BLaER1 treated with 17β-estradiol and CSF1 and Interleukin-3, amounts not matched to agents 10 nM and 100 nM (cell line): ENCODE data around the gene SMIM15.

Source experiments
- H3K27ac ChIP-seq, 11 experiments: shearing (Covaris generic); formaldehyde crosslinking; 2 replicates each; pipeline ENCODE4 v1.8.1; 2022
- H3K27me3 ChIP-seq, 11 experiments: shearing (Covaris generic); formaldehyde crosslinking; 2 replicates each; pipeline ENCODE4 v1.8.1; 2022
- H3K36me3 ChIP-seq, 11 experiments: shearing (Covaris generic); formaldehyde crosslinking; 2 replicates each; pipeline ENCODE4 v1.8.1; 2022
- H3K4me1 ChIP-seq, 10 experiments: shearing (Covaris generic); formaldehyde crosslinking; 2 replicates each; pipeline ENCODE4 v1.8.1; 2022
- H3K4me2 ChIP-seq, 11 experiments: shearing (Covaris generic); formaldehyde crosslinking; 2 replicates each; pipeline ENCODE4 v1.8.1; 2022
- H3K4me3 ChIP-seq, 10 experiments: shearing (Covaris generic); formaldehyde crosslinking; 2 replicates each; pipeline ENCODE4 v1.8.1; 2022
- H3K9ac ChIP-seq, 11 experiments: shearing (Covaris generic); formaldehyde crosslinking; 2 replicates each; pipeline ENCODE4 v1.8.1; 2022
- H3K9me3 ChIP-seq, 11 experiments: shearing (Covaris generic); formaldehyde crosslinking; replicated peaks in 1 of 11; 2 replicates each; pipeline ENCODE4 v1.8.1; 2022
- H4K20me1 ChIP-seq, 11 experiments: shearing (Covaris generic); formaldehyde crosslinking; 2 replicates each; pipeline ENCODE4 v1.8.1; 2022
- Cebpa-rat ChIP-seq, 11 experiments: shearing (Covaris generic); IDR thresholded peaks; 2 replicates each; pipeline ENCODE4 v1.8.1; 2022

SMIM15 gene

GRCh38 chr5:61186634-61187033, 24.4 kb upstream of the SMIM15 start:
- H3K9me3 ChIP-seq = peaks cover 4 to 28% (median 17%) of the 10 kb centered on the region in 11 experiments; a peak in 18 of 22 replicates

GRCh38 chr5:61184708-61185107, 22.4 kb upstream of the SMIM15 start:
- Histone ChIP-seq H3K4me1 (peaks cover 15 to 40% (median 24%) of the 10 kb centered on the region in 10 experiments), H3K9ac (no peak overlapping the region), H3K27me3 (no peaks in the 10 kb centered on the region), H4K20me1 (no peaks in the 10 kb centered on the region), H3K9me3 (peaks cover 4 to 25% (median 17%) of the 10 kb centered on the region in 11 experiments; a peak in 16 of 22 replicates), H3K4me3 (no peak overlapping the region), H3K36me3 (no peaks in the 10 kb centered on the region), H3K4me2 (no peak overlapping the region), H3K27ac (no peak overlapping the region)
- no peak for TF ChIP-seq Cebpa-rat (IDR thresholded peaks at IDR 0.05)

More at GRCh38 chr5:61186634-61187033, 24.4 kb upstream of the SMIM15 start:
- no peak overlapping the region for H3K4me3 ChIP-seq
- H3K9ac ChIP-seq = no peak overlapping the region
- no peaks in the 10 kb centered on the region for H4K20me1 ChIP-seq
- H3K36me3 ChIP-seq = no peaks in the 10 kb centered on the region
- no peaks in the 10 kb centered on the region for H3K27me3 ChIP-seq
- peak overlapping the region in 9 of 11 experiments; percentile 17 to 54 (median 35); a peak in 16 of 22 replicates for H3K4me2 ChIP-seq
- TF ChIP-seq Cebpa-rat (IDR thresholded peaks at IDR 0.05) = no peak
- peaks cover 7 to 26% (median 13%) of the 10 kb centered on the region in 10 experiments; a peak in 19 of 20 replicates for H3K4me1 ChIP-seq
- H3K27ac ChIP-seq = no peak overlapping the region

- H3K9me3 ChIP-seq = peaks cover 4 to 21% (median 13%) of the 10 kb centered on the region in 11 experiments; a peak in 16 of 22 replicates
- H3K27me3 ChIP-seq = no peaks in the 10 kb centered on the region
- H4K20me1 ChIP-seq = no peaks in the 10 kb centered on the region
- no peak overlapping the region for H3K4me2 ChIP-seq
- H3K27ac ChIP-seq = no peak overlapping the region
- peaks cover 15 to 42% (median 24%) of the 10 kb centered on the region in 10 experiments for H3K4me1 ChIP-seq
- H3K4me3 ChIP-seq = no peak overlapping the region
- H3K36me3 ChIP-seq = no peaks in the 10 kb centered on the region
- no peak overlapping the region for H3K9ac ChIP-seq
- no peak for TF ChIP-seq Cebpa-rat (IDR thresholded peaks at IDR 0.05)
Observed at GRCh38 chr5:61183538-61183937, 21.3 kb upstream of the SMIM15 start.

- Histone ChIP-seq H3K27ac (peak overlapping the region in 2 of 11 experiments; percentile 13 to 18; a peak in 1 of 22 replicates), H3K9ac (no peak overlapping the region), H3K4me1 (peaks cover 22 to 46% (median 30%) of the 10 kb centered on the region in 10 experiments), H3K4me3 (no peak overlapping the region), H3K4me2 (peak overlapping the region in 4 of 11 experiments; percentile 17 to 66 (median 28); a peak in 5 of 22 replicates), H3K27me3 (no peaks in the 10 kb centered on the region), H3K36me3 (no peaks in the 10 kb centered on the region), H4K20me1 (no peaks in the 10 kb centered on the region), H3K9me3 (peaks cover 4 to 10% (median 8%) of the 10 kb centered on the region in 11 experiments; a peak in 12 of 22 replicates)
- TF ChIP-seq Cebpa-rat (IDR thresholded peaks at IDR 0.05) = no peak
Observed at GRCh38 chr5:61182449-61182848, 20.2 kb upstream of the SMIM15 start.

- Histone ChIP-seq H3K4me2 (peak overlapping the region; percentile 34 to 77 (median 64); a peak in 21 of 22 replicates), H3K36me3 (no peaks in the 10 kb centered on the region), H3K27me3 (no peaks in the 10 kb centered on the region), H3K4me1 (peaks cover 12 to 51% (median 19%) of the 10 kb centered on the region in 10 experiments), H3K9ac (peak overlapping the region in 1 of 11 experiments; percentile 1; a peak in 2 of 22 replicates), H3K9me3 (peaks cover 0 to 7% (median 0%) of the 10 kb centered on the region in 11 experiments; a peak in 2 of 22 replicates), H4K20me1 (no peaks in the 10 kb centered on the region), H3K27ac (0 out of 22 replicates have a peak overlapping the region, but pooled peaks of 1 of the 11 experiments have one; percentile 16), H3K4me3 (peak overlapping the region in 1 of 10 experiments; percentile 8; a peak in 4 of 20 replicates)
- no peak for TF ChIP-seq Cebpa-rat (IDR thresholded peaks at IDR 0.05)
Observed at GRCh38 chr5:61180886-61181285, 18.6 kb upstream of the SMIM15 start.

GRCh38 chr5:61178702-61179101, 16.4 kb upstream of the SMIM15 start:
- Histone ChIP-seq H3K36me3 (no peaks in the 10 kb centered on the region), H3K27ac (no peak overlapping the region), H4K20me1 (no peaks in the 10 kb centered on the region), H3K9ac (no peak overlapping the region), H3K4me3 (no peak overlapping the region), H3K9me3 (peaks cover 0 to 7% (median 0%) of the 10 kb centered on the region in 11 experiments; a peak in 2 of 22 replicates), H3K27me3 (no peaks in the 10 kb centered on the region), H3K4me1 (peaks cover 12 to 51% (median 19%) of the 10 kb centered on the region in 10 experiments), H3K4me2 (peak overlapping the region in 1 of 11 experiments; percentile 63; a peak in 1 of 22 replicates)
- TF ChIP-seq Cebpa-rat (IDR thresholded peaks at IDR 0.05) = no peak

- H4K20me1 ChIP-seq = no peaks in the 10 kb centered on the region
- no peaks in the 10 kb centered on the region for H3K36me3 ChIP-seq
- no peak overlapping the region for H3K9ac ChIP-seq
- peaks cover 0 to 7% (median 0%) of the 10 kb centered on the region in 11 experiments; a peak in 2 of 22 replicates for H3K9me3 ChIP-seq
- peak overlapping the region; percentile 0 to 73 (median 32); a peak in 15 of 22 replicates for H3K4me2 ChIP-seq
- H3K27ac ChIP-seq = no peak overlapping the region
- H3K27me3 ChIP-seq = no peaks in the 10 kb centered on the region
- peaks cover 12 to 46% (median 19%) of the 10 kb centered on the region in 10 experiments for H3K4me1 ChIP-seq
- no peak for TF ChIP-seq Cebpa-rat (IDR thresholded peaks at IDR 0.05)
- H3K4me3 ChIP-seq = no peak overlapping the region
Observed at GRCh38 chr5:61177716-61178115, 15.4 kb upstream of the SMIM15 start.

- Histone ChIP-seq H3K4me1 (peaks cover 12 to 40% (median 18%) of the 10 kb centered on the region in 10 experiments), H4K20me1 (no peaks in the 10 kb centered on the region), H3K27me3 (no peaks in the 10 kb centered on the region), H3K9me3 (peaks cover 0 to 7% (median 0%) of the 10 kb centered on the region in 11 experiments; a peak in 2 of 22 replicates), H3K27ac (no peak overlapping the region), H3K4me2 (peak overlapping the region in 4 of 11 experiments; percentile 14 to 73 (median 48); a peak in 5 of 22 replicates), H3K9ac (no peak overlapping the region), H3K4me3 (no peak overlapping the region), H3K36me3 (no peaks in the 10 kb centered on the region)
- no peak for TF ChIP-seq Cebpa-rat (IDR thresholded peaks at IDR 0.05)
Observed at GRCh38 chr5:61177070-61177469, 14.8 kb upstream of the SMIM15 start.

- H3K9ac ChIP-seq = no peak overlapping the region
- H3K36me3 ChIP-seq = no peaks in the 10 kb centered on the region
- H3K9me3 ChIP-seq = peaks cover 0 to 7% (median 0%) of the 10 kb centered on the region in 11 experiments; a peak in 2 of 22 replicates
- peaks cover 12 to 35% (median 18%) of the 10 kb centered on the region in 10 experiments for H3K4me1 ChIP-seq
- peak overlapping the region in 1 of 11 experiments; percentile 12; a peak in 1 of 22 replicates for H3K4me2 ChIP-seq
- TF ChIP-seq Cebpa-rat (IDR thresholded peaks at IDR 0.05) = no peak
- H4K20me1 ChIP-seq = no peaks in the 10 kb centered on the region
- H3K27me3 ChIP-seq = no peaks in the 10 kb centered on the region
- H3K4me3 ChIP-seq = no peak overlapping the region
- no peak overlapping the region for H3K27ac ChIP-seq
Observed at GRCh38 chr5:61176631-61177030, 14.4 kb upstream of the SMIM15 start.
